ENCODE measurements around the gene PPP1R15B. TPM values are rescaled to one million over a fixed set of nuclear protein-coding genes. Genes with fewer than 3 reads are reported as not detected.

Gene PPP1R15B
- total and polyA plus RNA-seq, 2 of the 4 experiments (the other 2 are of a cell fraction): 14.9 to 15.0 TPM

GRCh38 chr1:204455063-204455830 lies 43.6 kb upstream of the PPP1R15B start:
- H4K5ac ChIP-seq (ENCODE audit: low read depth, low read length): no peak overlapping the region
- H2BK15ac ChIP-seq (ENCODE audit: low read depth, low read length): no peak overlapping the region
- no peak overlapping the region for H4K91ac ChIP-seq (ENCODE audit: insufficient read depth, low read depth, low read length)
- H3K27me3 ChIP-seq (ENCODE audit: control insufficient read depth, insufficient read depth, low read length): no peaks in the 10 kb centered on the region
- H3K9ac ChIP-seq (ENCODE audit: low read depth, low read length): no peak overlapping the region
- dilution Hi-C loops (cut with HindIII; ENCODE audit: low sequenced_read_pairs, unreplicated experiment) (no loop called here), in situ Hi-C loops (cut with MboI; ENCODE audit: low sequenced_read_pairs) (no loop called here), intact Hi-C loops (cut with micrococcal nuclease) (no loop called here)
- H3K27ac ChIP-seq (ENCODE audit: insufficient read depth, low read length): no peak overlapping the region
- DNase-seq (no peak), ATAC-seq (ENCODE audit: low read depth) (no peak)
- H3K4me3 ChIP-seq (ENCODE audit: insufficient read depth, low read depth, low read length): no peak overlapping the region
- H2BK120ac ChIP-seq (ENCODE audit: low read depth, low read length): no peak overlapping the region
- H2AK9ac ChIP-seq (replicated peaks; ENCODE audit: low read depth, low read length, poor library complexity): peak overlapping the region; percentile 65
- no peak overlapping the region for H3K14ac ChIP-seq (replicated peaks; ENCODE audit: low read depth, low read length)
- H4K20me1 ChIP-seq (ENCODE audit: insufficient read depth, low read length): no peaks in the 10 kb centered on the region
- no peaks in the 10 kb centered on the region for H3K9me3 ChIP-seq (ENCODE audit: control insufficient read depth, insufficient read depth, low read length)
- BruUV-seq (replicated peaks): no TSS peak
- H3K4ac ChIP-seq (ENCODE audit: low read depth, low read length): no peak overlapping the region
- H2BK20ac ChIP-seq (ENCODE audit: low read depth, low read length): no peak overlapping the region
- no peak for TF ChIP-seq RFX5 (IDR thresholded peaks at IDR 0.05; ENCODE audit: low read depth, low read length)
- 93% methylated on average over 3 of the region's 18 CpGs; no CpG with 5 or more reads in 1 of the 2 experiments for WGBS, 2 experiments (ENCODE audit: extremely low coverage in 2 of 2, insufficient read length in 1 of 2)
- no peak overlapping the region for H3K4me2 ChIP-seq (ENCODE audit: low read depth, low read length)
- H3K79me1 ChIP-seq (ENCODE audit: low read depth in 1 of 2, low read length in 2 of 2): no peaks in the 10 kb centered on the region
- no peak overlapping the region for H4K8ac ChIP-seq (ENCODE audit: low read depth in 2 of 2, low read length in 2 of 2)
- no peak overlapping the region for H3K56ac ChIP-seq (ENCODE audit: extremely low read depth, insufficient read depth, low read length)
- H3K4me1 ChIP-seq (ENCODE audit: control insufficient read depth, insufficient read depth, low read length): no peaks in the 10 kb centered on the region
- H3K9me1 ChIP-seq (ENCODE audit: insufficient read depth, low read length): no peaks in the 10 kb centered on the region
- H3K36me3 ChIP-seq (ENCODE audit: control insufficient read depth, insufficient read depth, low read length): peaks cover 15% of the 10 kb centered on the region
- H3K23ac ChIP-seq (ENCODE audit: low read depth, low read length): no peak overlapping the region
- H3K18ac ChIP-seq (ENCODE audit: low read depth, low read length): no peak overlapping the region
- CTCF ChIA-PET: no interaction called here
- H2AK5ac ChIP-seq (ENCODE audit: low read depth, low read length): no peak overlapping the region
- POLR2A ChIA-PET (ENCODE audit: unreplicated experiment): no interaction called here
- H2BK5ac ChIP-seq (ENCODE audit: low read depth, low read length, poor library complexity, severe bottlenecking): no peak overlapping the region
- H2AFZ ChIP-seq (replicated peaks; ENCODE audit: low read length, poor library complexity): peak overlapping the region; percentile 32
